NCI-H69 (cell line): ENCODE data around the gene KRT16.
A peak's percentile ranks its signal among the peaks of the same experiment; 100 is the strongest.
"Not testable (repeated sequence)": the region's sequence is repeated elsewhere in the genome, so short reads cannot be mapped to it uniquely, and the experiment has no call there.

Source experiments
- DNase-seq: peaks from one replicate; lab custom pipeline; 2025; lab: John Stamatoyannopoulos, UW

The KRT16 gene

DNA sequence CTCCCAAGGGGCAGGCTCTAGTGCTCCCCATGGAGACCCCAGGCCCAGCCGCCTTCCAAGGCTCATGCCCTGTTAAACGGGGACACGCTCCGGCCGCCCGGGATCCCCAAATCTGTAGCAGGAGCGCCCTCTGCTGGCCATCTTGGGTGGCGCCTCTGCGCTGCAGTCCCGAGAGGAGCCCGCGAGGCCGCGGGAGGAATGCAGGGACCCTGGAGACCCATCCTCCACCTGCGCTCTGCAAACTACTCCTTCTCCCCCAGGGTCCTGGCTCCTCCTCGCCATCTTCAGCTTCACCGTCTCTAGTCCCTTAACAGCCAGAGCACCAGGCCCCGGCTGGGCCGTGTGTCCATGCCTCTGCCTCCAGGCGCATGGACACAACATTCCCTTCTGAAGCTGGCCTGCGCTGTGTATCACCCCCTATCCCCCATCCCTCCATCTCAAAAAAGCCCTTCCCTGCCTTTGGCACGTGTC, 35.4 kb upstream of the KRT16 start:
- peak; percentile 89 for DNase-seq

DNA sequence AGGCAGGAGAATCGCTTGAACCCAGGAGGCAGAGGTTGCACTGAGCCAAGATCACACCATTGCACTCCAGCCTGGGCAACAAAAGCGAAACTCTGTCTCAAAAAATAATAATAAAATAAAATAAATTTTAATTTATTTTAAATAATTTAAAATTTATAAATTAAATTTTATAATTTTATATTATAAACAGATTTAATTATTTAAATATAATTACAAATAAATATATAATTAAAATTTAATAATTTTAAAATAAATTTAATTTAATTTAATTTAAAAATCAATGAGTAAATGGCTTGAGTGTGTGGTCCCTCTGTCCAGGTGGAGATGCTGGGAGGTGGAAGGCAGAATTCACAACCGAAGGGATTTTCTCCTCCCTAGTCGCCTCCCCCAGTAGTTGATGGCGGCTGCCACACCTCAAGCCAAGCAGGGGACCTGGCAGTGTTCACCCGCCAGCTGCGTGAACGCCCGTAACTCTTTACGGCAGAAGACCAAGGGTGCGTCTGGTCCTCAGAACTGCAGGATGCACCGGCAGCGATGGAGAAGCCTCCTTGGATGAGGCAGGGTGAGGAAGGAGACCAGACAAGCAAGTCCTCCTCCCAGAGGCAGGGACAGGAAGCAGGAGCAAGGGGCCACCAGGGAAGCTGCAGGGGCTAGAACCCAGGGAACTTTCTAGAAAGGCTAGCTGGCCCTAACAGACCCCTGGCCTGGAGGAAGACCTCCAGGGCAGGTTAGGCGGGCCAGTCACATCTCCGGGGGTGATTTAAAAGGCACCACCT, 34.7 kb upstream of the KRT16 start:
- DNase-seq: peak; percentile 73

DNA sequence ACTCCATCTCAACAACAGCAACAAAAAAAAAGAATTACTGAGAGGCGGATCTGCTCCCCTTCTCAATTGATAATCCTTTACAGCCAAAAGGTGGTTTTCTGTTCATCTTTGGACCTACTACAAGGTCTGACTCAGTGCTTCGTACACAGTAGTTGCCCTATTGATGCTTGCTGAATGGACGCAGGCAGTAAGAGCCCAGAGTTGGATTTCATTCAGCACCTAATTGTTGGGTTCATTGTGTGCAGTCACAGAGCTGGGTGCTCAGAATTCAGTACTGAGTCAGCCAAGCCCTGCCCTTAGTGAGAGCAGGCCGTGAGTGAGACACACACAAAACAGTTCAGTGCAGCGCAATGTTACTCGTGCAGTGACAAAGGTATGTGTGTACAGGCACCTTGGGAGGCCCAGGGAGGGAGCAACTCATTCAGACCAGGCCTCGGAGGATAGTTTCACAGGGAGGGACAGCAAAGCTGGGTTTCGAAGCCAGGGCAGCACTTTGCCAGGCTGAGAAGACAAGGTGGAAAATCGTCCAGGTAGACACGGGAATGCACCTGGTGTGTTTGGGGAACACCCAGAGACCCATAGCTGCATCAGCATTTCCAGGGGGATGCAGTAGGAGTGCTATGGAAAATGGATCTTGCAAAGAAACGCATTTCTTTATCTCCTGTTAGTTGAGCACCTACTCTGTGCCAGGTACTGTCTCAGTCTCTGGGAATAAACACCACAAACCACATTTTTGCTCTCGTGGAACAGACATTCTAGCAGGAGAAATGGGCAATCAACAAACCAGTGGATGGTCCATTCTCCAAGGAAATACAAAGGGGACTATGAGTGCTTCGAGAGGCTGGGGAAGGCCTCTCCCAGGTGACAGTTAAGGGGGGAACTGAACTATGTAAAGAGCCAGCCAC, 29.9 kb upstream of the KRT16 start:
- DNase-seq: no peak

DNA sequence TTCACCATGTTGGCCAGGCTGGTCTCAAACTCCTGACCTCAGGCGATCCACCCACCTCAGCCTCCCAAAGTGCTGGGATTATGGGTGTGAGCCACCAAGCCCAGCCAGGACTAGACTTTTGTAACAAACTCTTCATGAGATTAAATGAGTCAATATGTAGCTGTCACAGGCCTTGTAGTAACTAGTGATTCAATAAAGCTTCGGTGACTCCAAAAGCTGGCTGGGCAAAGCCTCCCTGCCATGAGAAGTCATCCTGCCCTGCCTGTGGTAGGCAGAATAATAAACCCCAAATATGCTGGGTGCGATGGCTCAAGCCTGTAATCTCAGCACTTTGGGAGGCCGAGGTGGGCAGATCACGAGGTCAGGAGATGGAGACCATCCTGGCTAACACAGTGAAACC, 28.0 kb upstream of the KRT16 start:
- DNase-seq: not testable (repeated sequence)

DNA sequence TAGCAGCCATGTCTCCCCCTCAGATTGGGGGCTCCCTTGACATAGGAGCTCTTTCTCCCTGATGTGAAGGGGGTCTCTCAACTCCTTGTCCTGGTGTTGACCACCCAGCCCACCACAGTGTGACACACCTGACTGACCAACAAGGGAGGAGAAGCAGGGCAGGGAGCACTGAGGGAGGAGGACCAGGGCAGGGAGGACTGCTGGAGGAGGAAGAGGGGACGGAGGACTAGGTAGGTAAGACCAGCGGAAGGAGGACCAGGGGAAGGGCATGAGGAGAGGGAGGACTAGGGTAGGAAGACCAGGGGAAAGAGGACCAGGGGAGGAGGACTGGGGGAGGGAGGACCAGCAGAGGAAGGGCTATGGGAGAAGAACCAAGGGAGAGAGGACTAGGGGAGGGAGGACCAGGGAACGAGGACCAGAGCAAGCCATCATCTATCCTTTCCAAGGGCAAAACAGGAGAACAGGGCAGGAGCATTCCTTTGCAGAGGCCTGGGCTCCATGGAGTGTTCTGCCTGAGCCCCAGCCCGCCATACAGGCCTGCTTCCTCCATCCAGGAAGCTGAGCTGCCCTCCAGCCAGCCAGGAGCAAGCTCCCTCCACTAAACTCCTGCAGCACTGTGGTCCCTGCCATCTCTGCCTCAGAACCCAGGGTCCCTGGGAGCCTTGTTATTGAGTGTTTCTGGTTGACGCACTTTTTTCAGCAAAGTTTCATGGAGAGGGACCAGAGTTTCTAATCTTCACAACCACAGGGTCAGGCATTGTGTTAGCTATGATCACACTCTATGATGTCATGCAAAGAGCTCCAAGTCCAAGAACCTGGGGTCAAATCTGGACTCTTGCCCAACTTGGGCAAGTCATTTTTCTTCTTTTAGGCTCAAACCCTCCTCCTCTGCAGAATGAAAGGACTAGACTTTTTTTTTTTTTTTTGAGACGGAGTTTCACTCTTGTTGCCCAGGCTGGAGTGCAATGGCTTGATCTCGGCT, 27.2 kb upstream of the KRT16 start:
- no peak for DNase-seq

DNA sequence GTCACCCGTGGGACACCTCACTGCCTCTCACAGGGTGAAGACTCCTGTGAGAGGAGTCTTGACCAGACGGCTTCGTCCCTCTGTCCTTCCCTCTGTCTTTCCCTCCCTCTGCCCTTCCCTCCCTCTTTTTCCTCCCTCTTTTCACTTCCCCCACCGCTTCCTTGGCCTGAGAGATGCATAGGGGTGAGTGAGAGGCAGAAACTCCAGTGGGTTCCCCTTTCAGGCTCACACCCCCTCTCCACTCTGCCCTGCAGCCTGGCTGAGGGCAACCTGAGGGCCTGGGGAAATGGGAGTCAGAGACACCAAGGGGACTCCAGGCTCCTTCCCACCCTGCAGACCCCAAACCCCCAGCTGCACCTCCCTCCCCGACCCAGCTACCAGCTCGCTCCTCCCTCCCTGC, 26.4 kb upstream of the KRT16 start:
- no peak for DNase-seq

DNA sequence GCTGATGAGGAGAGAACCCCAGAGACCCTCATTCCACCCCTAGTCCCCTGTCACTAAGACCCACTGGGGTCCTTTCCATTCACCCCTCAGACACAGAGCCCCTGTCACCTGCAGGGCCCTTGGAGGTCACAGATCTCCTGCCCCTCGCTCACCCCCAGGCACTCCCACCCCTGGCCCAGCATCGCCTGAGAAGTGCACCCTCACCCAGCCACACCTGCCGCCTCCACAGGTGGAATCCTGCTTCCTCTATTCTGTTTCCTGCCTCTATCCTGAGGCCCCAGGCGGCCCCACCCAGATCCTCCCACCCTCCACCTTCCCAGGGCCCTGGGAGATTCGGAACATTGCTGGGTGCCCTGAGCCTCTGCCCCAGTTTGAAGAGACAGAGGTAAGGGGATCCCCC, 25.6 kb upstream of the KRT16 start:
- DNase-seq: no peak

DNA sequence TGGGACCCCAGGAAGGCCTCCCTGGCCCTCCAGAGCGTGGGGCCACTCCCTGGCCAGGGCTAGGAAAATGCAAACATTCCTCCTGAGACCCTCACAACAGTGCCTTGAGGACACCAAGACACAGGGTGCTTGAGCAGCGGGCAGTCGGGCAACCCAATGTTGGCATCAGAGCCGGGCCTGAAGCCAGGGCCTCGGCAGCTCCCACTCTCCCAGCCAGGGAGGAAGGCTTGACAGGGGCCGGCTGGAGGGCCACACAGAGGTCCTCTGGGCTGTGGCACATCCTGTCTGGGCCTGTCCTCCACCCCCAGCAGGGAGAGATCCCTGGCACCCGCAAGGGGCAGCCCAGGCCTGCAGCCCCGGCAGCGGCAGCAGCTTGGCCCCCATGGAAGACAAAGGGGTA, 24.1 kb upstream of the KRT16 start:
- DNase-seq: no peak

DNA sequence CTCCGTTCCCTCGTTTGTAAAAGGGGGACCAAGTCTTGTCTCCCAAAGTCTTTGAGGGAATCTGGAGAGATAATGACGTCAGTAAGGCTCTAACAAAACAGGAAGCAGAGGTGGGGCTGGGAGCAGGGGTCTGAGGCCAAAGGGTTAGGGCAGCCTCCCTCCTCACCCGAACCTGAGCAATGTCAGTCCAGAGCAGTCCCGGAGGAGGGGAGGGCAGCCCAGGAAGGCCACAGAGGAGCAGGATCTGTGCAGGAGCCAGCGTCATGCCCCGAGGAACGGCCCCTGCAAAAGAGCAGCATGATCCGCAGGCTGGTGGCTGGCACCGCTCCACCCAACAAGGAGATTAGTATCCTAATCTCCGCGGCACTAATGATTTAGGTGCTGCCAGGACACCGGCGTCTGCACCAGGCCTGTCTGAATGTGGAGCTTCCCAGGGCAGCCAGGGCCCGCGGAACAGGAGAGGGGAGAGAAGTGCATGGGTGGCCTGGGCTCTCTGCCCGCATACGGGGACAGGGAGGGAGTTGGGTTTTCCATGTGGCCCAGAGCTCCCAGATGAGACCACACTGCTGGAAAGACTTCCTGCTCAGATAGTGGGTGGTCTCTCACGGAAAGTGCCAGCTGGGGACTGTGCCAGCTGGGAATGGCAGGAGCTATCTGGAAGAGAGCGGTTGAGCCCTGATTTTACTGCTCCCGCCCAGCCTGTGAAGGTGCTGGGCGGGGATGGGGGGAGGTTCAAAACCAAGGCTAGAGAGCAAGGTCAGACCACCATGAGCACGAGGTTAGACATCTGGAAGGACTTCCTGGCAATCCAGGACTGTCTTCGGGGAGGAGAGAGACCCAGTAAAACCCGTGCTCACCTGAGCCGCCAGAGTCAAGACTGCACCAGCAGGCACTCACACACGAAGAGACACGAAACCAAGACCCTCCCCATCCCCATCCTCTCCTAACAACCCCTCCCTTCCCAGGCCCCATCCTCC, 22.8 kb upstream of the KRT16 start:
- DNase-seq: no peak

DNA sequence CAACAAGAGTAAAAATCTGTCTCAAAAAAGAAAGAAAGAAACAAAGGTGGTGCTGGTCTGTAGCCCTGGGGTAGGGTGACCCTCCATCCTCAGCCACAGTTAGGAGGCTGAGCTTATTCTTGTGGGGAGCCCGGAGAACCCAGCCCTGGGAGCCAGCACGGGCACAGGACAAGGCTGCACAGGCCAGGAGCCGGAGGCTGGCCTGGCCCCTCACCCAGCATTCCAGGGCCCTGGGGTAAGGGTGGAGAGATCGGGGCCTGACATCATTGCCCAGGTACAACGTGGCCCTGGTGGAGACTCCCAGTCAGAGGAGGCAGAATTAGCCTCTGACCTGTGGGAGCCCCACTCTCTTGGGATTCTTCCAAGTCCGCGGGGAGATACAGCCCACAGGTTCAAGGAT, 22.1 kb upstream of the KRT16 start:
- DNase-seq: no peak

DNA sequence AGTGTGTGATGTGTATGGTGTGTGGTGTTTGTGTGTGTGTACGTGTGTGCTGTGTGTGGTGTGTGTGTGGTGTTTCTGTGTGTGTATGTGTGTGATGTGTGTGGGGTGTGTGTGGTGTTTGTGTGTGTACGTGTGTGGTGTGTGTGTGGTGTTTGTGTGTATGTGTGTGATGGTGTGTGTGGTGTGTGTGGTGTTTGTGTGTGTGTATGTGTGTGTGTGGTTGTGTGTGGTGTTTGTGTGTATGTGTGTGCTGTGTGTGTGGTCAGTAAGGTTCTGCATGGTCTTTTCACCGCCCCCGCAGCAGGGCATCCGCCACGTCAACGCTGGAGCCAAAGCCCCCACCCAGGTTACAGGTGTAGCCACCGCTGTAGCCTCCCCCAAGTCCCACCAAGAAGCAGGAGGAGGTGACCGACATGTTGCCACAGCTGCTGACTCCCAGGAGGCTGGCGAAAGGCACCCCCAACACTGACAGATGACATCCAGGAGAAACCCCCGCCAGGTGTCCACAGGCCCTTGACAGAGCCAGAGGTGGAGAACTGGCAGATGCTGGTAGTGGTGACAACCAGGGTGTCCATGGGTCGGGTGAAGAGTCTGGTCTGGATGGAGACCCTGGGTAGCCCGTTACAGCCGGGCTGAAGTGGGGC, 21.1 kb upstream of the KRT16 start:
- DNase-seq: no peak

DNA sequence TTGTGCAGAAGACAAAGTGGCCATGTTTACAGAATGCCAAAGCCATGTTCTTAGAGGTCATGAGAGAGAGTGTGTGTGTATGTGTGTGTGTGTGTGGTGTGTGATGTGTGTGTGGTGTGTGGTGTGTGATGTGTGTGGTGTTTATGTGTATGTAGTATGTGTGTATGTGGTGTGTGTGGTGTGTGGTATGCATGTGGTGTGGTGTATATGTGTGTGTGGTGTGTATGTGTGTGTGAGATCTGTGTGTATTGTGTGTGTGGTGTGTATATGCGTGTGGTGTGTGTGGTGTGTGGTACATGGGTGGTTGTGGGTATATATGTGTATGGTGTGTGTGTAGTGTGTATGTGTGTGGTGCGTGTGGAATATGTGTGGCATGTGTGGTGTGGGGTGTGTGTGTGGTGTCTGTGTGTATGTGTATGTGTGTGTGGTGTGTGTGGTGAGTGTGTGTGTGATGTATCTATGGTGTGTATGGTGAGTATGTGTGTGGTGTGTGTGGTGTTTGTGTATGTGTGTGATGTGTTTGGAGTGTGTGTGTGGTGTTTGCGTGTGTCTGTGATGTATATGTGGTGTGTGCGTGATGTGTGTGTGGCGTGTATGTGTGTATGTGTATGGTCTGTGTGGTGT, 20.0 kb upstream of the KRT16 start:
- DNase-seq: no peak

DNA sequence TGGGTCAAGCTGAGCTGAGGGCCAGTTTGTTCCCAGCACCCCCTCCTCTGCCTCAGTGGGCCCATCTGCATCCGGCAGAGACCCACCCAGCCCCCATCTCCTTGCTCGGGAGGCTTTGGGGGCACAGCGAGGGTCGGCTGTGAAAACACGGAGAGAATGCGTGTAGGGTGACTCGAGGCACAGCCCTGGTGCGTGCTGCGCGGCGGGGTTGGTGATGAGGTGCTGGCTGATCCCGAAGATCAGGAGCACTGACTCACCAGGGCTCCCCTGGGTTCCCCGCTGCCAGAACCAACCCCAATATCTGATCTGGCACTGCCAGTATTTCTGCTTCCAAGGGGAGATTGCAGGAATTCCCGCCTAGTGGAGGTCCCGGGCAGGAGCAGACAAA, 19.3 kb upstream of the KRT16 start:
- DNase-seq: no peak

DNA sequence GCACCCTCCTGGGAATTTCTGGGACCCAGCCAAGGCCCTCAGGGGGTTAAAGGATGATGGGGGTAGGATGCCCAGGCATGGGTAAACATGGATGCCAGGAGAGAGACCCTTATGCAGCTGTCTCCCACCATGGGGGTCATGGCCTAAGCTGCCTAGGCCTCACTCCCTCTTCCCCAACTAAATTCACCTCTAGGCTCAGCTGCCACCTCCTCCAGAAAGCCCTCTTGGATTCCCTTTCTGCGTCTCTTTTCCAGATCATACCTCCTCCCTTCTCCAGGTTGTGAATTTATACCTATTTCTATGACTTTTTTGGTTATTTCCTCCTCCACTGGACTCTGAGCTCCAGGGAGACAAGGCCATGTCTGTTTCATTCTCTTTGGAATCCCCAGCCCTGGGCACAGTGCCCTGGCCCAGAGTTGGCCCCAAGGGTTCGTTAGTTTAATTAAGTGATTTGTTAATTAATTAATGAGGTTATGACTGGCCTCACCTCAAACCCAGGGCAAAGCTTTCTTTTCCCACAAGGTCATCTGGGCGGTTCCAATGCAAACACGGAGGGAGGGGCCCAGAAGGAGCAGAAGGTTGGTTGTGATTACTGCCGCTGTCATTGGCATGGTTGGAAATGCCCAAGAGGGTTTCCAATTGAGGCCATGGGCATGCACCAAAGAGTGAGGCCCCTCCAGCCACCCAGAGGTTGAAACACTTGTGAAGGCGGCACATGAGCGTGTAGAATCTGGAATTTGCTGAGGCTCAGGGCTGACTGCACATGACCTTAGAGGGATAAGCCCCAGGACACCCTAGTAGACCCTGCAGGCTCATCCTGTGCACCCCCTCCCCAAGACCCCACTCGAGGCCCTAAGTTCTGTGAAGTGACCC, 18.7 kb upstream of the KRT16 start:
- no peak for DNase-seq

DNA sequence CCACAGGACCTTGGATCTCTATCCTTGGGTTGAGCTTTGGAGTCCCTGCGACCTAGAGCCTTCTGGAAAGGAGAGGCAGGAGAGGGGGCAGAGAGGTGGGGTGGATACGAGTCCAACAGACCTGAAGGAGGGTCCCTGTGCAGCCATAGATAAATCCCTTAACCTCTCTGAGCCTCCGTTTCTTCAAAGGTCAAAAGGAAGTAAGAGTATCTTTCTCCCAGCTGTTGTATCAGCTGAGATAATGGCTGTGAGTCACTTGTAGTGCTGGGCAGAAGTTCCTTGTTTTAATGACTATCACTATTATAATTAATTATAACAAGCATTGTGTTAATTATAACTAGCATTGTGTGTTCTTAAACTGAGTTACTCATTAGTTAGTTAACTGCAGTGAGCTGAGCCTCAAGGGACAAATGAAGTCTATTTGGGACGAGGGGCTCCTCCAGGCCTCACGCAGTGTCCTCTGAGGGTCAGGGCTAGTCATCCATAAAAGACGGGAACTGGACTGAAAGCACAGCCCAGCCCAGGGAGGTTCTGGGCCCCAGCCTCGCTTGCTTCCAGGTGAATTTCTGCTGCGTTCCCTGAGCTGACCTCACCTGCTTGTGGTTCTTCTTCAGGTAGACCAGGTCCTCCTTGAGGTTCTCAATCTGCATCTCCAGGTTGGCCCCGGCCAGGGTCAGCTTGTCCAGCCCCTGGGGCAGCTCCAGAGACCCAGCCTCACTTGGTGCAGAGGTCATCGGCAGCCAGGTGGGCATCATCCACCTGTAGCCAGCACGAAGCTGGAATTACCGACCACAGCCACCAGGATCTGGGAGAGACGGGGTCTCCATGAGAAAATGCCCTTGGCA, 17.5 kb upstream of the KRT16 start:
- DNase-seq: no peak

DNA sequence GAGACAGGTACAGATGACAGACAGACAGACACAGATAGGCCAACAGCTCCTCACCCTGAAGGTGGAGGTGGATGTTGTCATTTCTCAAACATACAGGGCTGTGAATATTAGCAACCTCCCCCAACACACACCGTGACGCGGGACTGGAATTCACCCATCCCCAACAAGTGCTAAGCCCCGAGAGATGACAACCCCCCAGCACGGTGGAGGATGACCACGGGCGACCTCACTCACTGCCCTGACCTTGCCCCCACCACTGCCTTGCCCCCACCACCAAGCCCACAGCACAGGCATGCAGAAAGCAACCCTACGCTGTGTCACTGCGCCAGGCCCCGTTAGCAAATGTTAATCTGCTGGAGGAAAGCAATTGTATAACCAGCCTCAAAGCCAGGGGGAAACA, 16.7 kb upstream of the KRT16 start:
- no peak for DNase-seq

DNA sequence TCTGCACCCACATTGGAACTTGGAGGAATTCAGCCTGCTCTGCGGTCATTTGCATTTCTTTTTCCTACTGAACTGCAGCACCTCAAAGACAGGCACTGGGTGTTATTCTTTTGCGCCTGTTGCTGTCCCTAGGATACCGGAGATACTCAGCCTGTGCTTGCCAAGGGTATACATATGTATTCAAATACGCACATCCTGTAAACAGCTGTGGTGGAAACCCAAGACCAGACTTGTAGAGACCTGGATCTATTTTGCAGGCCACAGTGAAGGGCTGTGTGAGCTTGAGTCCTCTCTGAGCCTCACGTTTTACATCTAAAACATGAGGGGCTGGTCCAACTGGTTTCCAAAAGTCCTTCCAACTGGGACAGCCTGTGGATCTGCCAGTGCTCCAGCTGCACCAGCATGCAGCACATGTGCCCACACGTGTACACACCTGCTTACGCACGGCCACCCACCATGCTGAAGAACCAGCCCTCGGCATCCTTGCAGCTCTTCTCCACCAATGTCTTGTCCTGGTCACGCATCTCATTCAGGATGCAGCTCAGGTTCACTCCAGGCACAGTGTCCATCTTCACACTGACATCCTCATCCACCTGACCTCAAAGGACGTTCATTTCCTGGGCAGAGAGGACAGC, 16.2 kb upstream of the KRT16 start:
- not testable (repeated sequence) for DNase-seq

DNA sequence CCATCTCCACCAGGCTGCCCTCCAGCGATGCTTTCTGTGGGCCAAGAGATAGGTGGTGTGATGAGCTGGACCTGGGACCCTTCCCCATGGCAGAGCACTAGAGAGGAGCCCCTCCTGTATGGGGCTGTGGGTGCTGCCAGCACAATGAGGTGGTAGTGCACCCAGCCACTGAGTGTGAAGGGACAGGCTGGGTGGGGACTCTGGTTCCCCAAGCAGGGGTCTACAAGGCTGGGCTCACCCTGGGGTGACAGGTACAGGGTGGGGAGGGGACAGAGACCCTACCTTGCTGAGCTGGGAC, 15.5 kb upstream of the KRT16 start:
- not testable (repeated sequence) for DNase-seq
